Measurements from ENCODE around the gene GAL. TPM values are rescaled to one million over a fixed set of nuclear protein-coding genes. Genes with fewer than 3 reads are reported as not detected.

The GAL gene
- total and polyA plus RNA-seq, 2 of the 8 experiments (the other 6 are each of a cell fraction or from before 2014, with no cell fraction given) = 81.8 to 233 TPM

DNA sequence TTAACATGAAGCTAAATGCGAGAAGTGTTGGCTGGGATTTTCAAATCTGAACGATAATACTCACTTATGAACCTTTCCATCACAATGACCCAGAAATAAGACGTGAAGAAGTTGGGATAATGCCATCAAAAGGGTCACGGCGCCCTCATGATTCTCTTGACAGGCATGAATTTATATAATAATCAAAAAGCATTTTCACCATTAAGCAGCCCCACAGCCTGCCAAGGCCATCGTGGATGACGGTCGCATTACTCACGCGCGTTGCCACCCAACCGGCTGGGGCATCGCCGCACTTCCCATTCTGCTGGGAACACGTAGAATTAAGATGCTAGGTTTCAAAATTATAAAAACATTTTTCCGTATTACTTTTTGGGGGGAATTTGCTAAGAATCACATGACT is 18.9 kb upstream of the GAL start:
- WGBS, 2 experiments (ENCODE audit: extremely low coverage in 1 of 2, insufficient coverage in 1 of 2, insufficient read length in 1 of 2, insufficient replicate concordance in 2 of 2, low coverage in 1 of 2, low lambda C conversion rate in 2 of 2, missing lambda C conversion rate in 1 of 2) = 89% methylated on average over 16 of the region's 16 CpGs; no CpG with 5 or more reads in 1 of the 2 experiments
- no peak overlapping the region for H3K4me3 ChIP-seq (ENCODE audit: extremely low read depth in 1 of 4, insufficient read depth in 2 of 4, low read depth in 3 of 4, low read length in 4 of 4)
- CTCF ChIA-PET (ENCODE audit: partially characterized antibody) = interaction anchor here (0.8 to 1.1 kb wide), 3 partner anchors 14 to 181 kb away, joined by 3 read pairs; no protein-coding TSS in a partner anchor
- no peak overlapping the region for H3K4ac ChIP-seq (replicated peaks; ENCODE audit: insufficient read length, low read depth, low read length)
- no peaks in the 10 kb centered on the region for H3K79me2 ChIP-seq (ENCODE audit: control insufficient read depth in 1 of 2, insufficient read depth in 2 of 2, low read length in 2 of 2)
- H2AK5ac ChIP-seq (ENCODE audit: low read depth, low read length) = no peak overlapping the region; the same call in 1 of the 2 replicates
- no peak overlapping the region for H4K8ac ChIP-seq (ENCODE audit: extremely low read depth, insufficient read depth, low read length)
- DNase-seq (ENCODE audit: low read depth in 1 of 2, low spot score in 2 of 2) (no peak), FAIRE-seq (no peak)
- no peak overlapping the region for H3K27ac ChIP-seq (ENCODE audit: low read depth, low read length)
- H3K79me1 ChIP-seq (ENCODE audit: low read depth, low read length) = no peaks in the 10 kb centered on the region
- no peaks in the 10 kb centered on the region; the same call in 1 of the 2 replicates for H3K23me2 ChIP-seq (ENCODE audit: low read depth, low read length)
- H4K5ac ChIP-seq (ENCODE audit: insufficient read length, low read depth, low read length) = no peak overlapping the region
- no peak overlapping the region for H2BK120ac ChIP-seq (replicated peaks; ENCODE audit: low read depth, low read length)
- no peak overlapping the region for H2AFZ ChIP-seq (ENCODE audit: low read length)
- no peak overlapping the region for H3K56ac ChIP-seq (replicated peaks; ENCODE audit: insufficient read length, low read depth, low read length)
- POLR2A ChIA-PET (ENCODE audit: partially characterized antibody) = interaction anchor here (0.8 to 1.4 kb wide), 2 partner anchors 19 to 84 kb away, joined by 3 to 4 read pairs; partner anchors contain the start of gene GAL
- H3K18ac ChIP-seq (ENCODE audit: extremely low read depth, low read length) = no peak overlapping the region
- no peak overlapping the region for H2BK15ac ChIP-seq (ENCODE audit: low read length)
- H3K4me1 ChIP-seq (replicated peaks in 1 of 4; ENCODE audit: control insufficient read depth in 3 of 4, insufficient read depth in 4 of 4, low read length in 3 of 4) = peaks cover 0 to 4% (median 1%) of the 10 kb centered on the region in 4 experiments; a peak in 3 of 7 replicates
- TF ChIP-seq RAD21 (IDR thresholded peaks at IDR 0.05 in 1 of 2, conservative IDR thresholded peaks at IDR 0.05 in 1 of 2; ENCODE audit: low read depth in 2 of 2, low read length in 2 of 2) = no peak
- no peak for TF ChIP-seq PHF8 (conservative IDR thresholded peaks at IDR 0.05; ENCODE audit: low read depth, low read length)
- TF ChIP-seq ASH2L (IDR thresholded peaks at IDR 0.05; ENCODE audit: low read length) = no peak
- TF ChIP-seq SP4 (IDR thresholded peaks at IDR 0.05; ENCODE audit: low read length) = no peak
- no peak for TF ChIP-seq RBBP5 (IDR thresholded peaks at IDR 0.05; ENCODE audit: borderline replicate concordance, low read depth, low read length)
- no peak for TF ChIP-seq TCF12 (IDR thresholded peaks at IDR 0.05; ENCODE audit: low read depth, low read length)
- TF ChIP-seq BCL11A (IDR thresholded peaks at IDR 0.05; ENCODE audit: low read depth in 2 of 2, low read length in 2 of 2) = no peak
- TF ChIP-seq, protein P1, sequence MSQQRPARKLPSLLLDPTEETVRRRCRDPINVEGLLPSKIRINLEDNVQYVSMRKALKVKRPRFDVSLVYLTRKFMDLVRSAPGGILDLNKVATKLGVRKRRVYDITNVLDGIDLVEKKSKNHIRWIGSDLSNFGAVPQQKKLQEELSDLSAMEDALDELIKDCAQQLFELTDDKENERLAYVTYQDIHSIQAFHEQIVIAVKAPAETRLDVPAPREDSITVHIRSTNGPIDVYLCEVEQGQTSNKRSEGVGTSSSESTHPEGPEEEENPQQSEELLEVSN (IDR thresholded peaks at IDR 0.05) = no peak
- TF ChIP-seq SP1 (IDR thresholded peaks at IDR 0.05; ENCODE audit: low read depth, low read length) = no peak
- TF ChIP-seq, protein P2, sequence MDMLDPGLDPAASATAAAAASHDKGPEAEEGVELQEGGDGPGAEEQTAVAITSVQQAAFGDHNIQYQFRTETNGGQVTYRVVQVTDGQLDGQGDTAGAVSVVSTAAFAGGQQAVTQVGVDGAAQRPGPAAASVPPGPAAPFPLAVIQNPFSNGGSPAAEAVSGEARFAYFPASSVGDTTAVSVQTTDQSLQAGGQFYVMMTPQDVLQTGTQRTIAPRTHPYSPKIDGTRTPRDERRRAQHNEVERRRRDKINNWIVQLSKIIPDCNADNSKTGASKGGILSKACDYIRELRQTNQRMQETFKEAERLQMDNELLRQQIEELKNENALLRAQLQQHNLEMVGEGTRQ (IDR thresholded peaks at IDR 0.05; ENCODE audit: low read length) = no peak
- no peak overlapping the region for H3K9ac ChIP-seq (replicated peaks in 1 of 4; ENCODE audit: extremely low read depth in 1 of 4, low read depth in 3 of 4, low read length in 3 of 4)
- H2BK5ac ChIP-seq (ENCODE audit: low read depth, low read length) = no peak overlapping the region
- no peaks in the 10 kb centered on the region for H4K20me1 ChIP-seq (replicated peaks in 1 of 2; ENCODE audit: control insufficient read depth in 1 of 2, insufficient read depth in 2 of 2, low read length in 2 of 2)
- no peaks in the 10 kb centered on the region for H3K27me3 ChIP-seq (replicated peaks in 1 of 4; ENCODE audit: control insufficient read depth in 3 of 4, extremely low read depth in 1 of 4, insufficient read depth in 3 of 4, low read length in 3 of 4)
- no peaks in the 10 kb centered on the region for H3K36me3 ChIP-seq (ENCODE audit: control insufficient read depth in 2 of 4, insufficient read depth in 4 of 4, low read length in 3 of 4)
- H2BK12ac ChIP-seq (ENCODE audit: low read depth, low read length) = no peak overlapping the region
- H3K23ac ChIP-seq (ENCODE audit: insufficient read length) = no peak overlapping the region
- no peak overlapping the region for H3K14ac ChIP-seq (ENCODE audit: insufficient read length)
- no peak overlapping the region for H4K91ac ChIP-seq (replicated peaks; ENCODE audit: insufficient read length, low read length)
- H3K9me3 ChIP-seq (ENCODE audit: insufficient read depth in 2 of 2, low read depth in 1 of 2, low read length in 1 of 2) = no peaks in the 10 kb centered on the region; a peak in 1 of 4 replicates
- H2BK20ac ChIP-seq (ENCODE audit: low read length) = no peak overlapping the region
- no peak overlapping the region for H3K4me2 ChIP-seq (ENCODE audit: insufficient read depth in 1 of 2, low read depth in 2 of 2, low read length in 2 of 2)
